Thyroid gland (tissue), 4 donors: ENCODE results near the gene MTFP1. TPM values are rescaled to one million over a fixed set of nuclear protein-coding genes. Genes with fewer than 3 reads are reported as not detected.

ENCODE experiments used
- DNase-seq, 2 donors: peaks; one replicate each; pipeline ENCODE4 v3.0.0-alpha.2; 2019
- H3K27ac ChIP-seq, 3 donors: fragments of 200-600 bp; sonication (generic); 1 replicate in 2 of 3; 2 replicates in 1 of 3; pipeline ENCODE4 v1.5.1; 2016 to 2019; ENCODE audit warnings: mild to moderate bottlenecking in 1 of 3, moderate library complexity in 1 of 3
- H3K27me3 ChIP-seq: fragments of 200-600 bp; sonication (generic); one replicate; pipeline ENCODE4 v1.5.1; 2019
- H3K36me3 ChIP-seq, 2 donors: fragments of 200-600 bp; sonication (generic); one replicate each; pipeline ENCODE4 v1.5.1; 2016 to 2019
- H3K4me1 ChIP-seq, 2 donors: fragments of 200-600 bp; sonication (generic); one replicate each; pipeline ENCODE4 v1.5.1; 2017 to 2019
- H3K4me3 ChIP-seq, 3 donors: fragments of 200-600 bp; sonication (generic); replicated peaks in 1 of 3; 1 replicate in 2 of 3; 2 replicates in 1 of 3; pipeline ENCODE4 v1.5.1; 2016; ENCODE audit warnings: mild to moderate bottlenecking in 1 of 3
- H3K9me3 ChIP-seq: fragments of 200-600 bp; sonication (generic); one replicate; pipeline ENCODE4 v1.5.1; 2017
- CTCF ChIP-seq, 6 experiments: fragments of 200-600 bp in 3 of 6; fragments of 450-650 bp in 3 of 6; sonication (generic) in 3 of 6; IDR thresholded peaks; one replicate each; pipeline ENCODE4 v1.5.1; 2016 to 2019; ENCODE audit warnings: antibody characterized with exemption in 6 of 6, mild to moderate bottlenecking in 2 of 6, inconsistent platforms in 1 of 6, moderate library complexity in 1 of 6
- POLR2A ChIP-seq, 2 donors: fragments of 450-650 bp; IDR thresholded peaks; one replicate each; pipeline ENCODE4 v1.6.1; 2017; ENCODE audit warnings: antibody characterized with exemption in 2 of 2, mild to moderate bottlenecking in 2 of 2, moderate library complexity in 1 of 2
- WGBS, 2 donors: methylation state at CpG; one replicate each; pipeline ENCODE4 v1.1.5; 2017; 5-methylcytosine and 5-hydroxymethylcytosine counted together
- intact Hi-C: fragments of 100-400 bp; cut with DNase I; formaldehyde crosslinking; loops from one replicate; pipeline ENCODE4 v1.15.1; 2023
- small RNA-seq: library from RNA; depleted of rRNA; stranded (forward); fragments of <200 nt; gene quantifications from one replicate; pipeline ENCODE3, GENCODE V24; 2016
- total RNA-seq, 4 donors: library from RNA; depleted of rRNA; stranded (reverse); fragments of >200 nt; gene quantifications; one replicate each; pipeline ENCODE4 v1.2.3, GENCODE V29; 2016

MTFP1 gene
- total RNA-seq, 4 donors from 2014 or later, result 5.8 to 25.7 (median 14.4) TPM

- H3K27ac ChIP-seq, result no peak within 1 kb of the TSS
- no peaks in the 10 kb centered on the region for H3K9me3 ChIP-seq
- 46 to 54% methylated on average over 6 to 13 of the region's 13 CpGs for WGBS, 2 donors
- H3K27me3 ChIP-seq, result no peaks in the 10 kb centered on the region
- intact Hi-C loops, result no loop called here
- no peaks in the 10 kb centered on the region for H3K36me3 ChIP-seq
- no peak within 1 kb of the TSS for H3K4me3 ChIP-seq
- TF ChIP-seq POLR2A (IDR thresholded peaks at IDR 0.05) (no peak), CTCF (IDR thresholded peaks at IDR 0.05) (no peak)
- peaks cover 4 to 5% of the 10 kb centered on the region in 2 donors for H3K4me1 ChIP-seq
- peak; percentile 23 to 44 for DNase-seq
These were observed 46.2 kb downstream of the MTFP1 start, which contains the start of gene SEC14L3 for GRCh38 chr22:30471616-30472318. SEC14L3 (minus strand) TSS chr22:30472017; CDS start chr22:30471958, 59 bp downstream.

GRCh38 chr22:30472994-30473720 is 47.6 kb downstream of the MTFP1 start:
- no peak for DNase-seq

GRCh38 chr22:30474121-30474520 is 48.6 kb downstream of the MTFP1 start:
- no peaks in the 10 kb centered on the region for H3K9me3 ChIP-seq
- WGBS, 2 donors, result 94 to 99% methylated on average over 4 of the region's 4 CpGs
- no peaks in the 10 kb centered on the region for H3K27me3 ChIP-seq
- H3K27ac ChIP-seq, result no peak overlapping the region
- H3K36me3 ChIP-seq, result no peaks in the 10 kb centered on the region
- TF ChIP-seq POLR2A (IDR thresholded peaks at IDR 0.05) (no peak), CTCF (IDR thresholded peaks at IDR 0.05) (no peak)
- H3K4me3 ChIP-seq, result no peak overlapping the region
- no peak for DNase-seq
- intact Hi-C loops, result no loop called here
- peaks cover 4 to 5% of the 10 kb centered on the region in 2 donors for H3K4me1 ChIP-seq

More at GRCh38 chr22:30472994-30473720, 47.6 kb downstream of the MTFP1 start:
- Histone ChIP-seq H3K27ac (no peak overlapping the region), H3K4me3 (no peak overlapping the region), H3K9me3 (no peaks in the 10 kb centered on the region), H3K36me3 (no peaks in the 10 kb centered on the region), H3K4me1 (peaks cover 4 to 5% of the 10 kb centered on the region in 2 donors), H3K27me3 (no peaks in the 10 kb centered on the region)
- WGBS, 2 donors, result 68 to 77% methylated on average over 4 of the region's 4 CpGs
- no peak for TF ChIP-seq CTCF (IDR thresholded peaks at IDR 0.05)
- TF ChIP-seq POLR2A (IDR thresholded peaks at IDR 0.05), result no peak
- intact Hi-C loops, result no loop called here

- Histone ChIP-seq H3K36me3 (no peaks in the 10 kb centered on the region), H3K9me3 (no peaks in the 10 kb centered on the region), H3K4me1 (peaks cover 4 to 5% of the 10 kb centered on the region in 2 donors), H3K27me3 (no peaks in the 10 kb centered on the region), H3K4me3 (no peak overlapping the region), H3K27ac (no peak overlapping the region)
- intact Hi-C loops, result no loop called here
- TF ChIP-seq POLR2A (IDR thresholded peaks at IDR 0.05) (no peak), CTCF (IDR thresholded peaks at IDR 0.05) (no peak)
- 26 to 49% methylated on average over 4 to 6 of the region's 6 CpGs for WGBS, 2 donors
- peak in 1 of 2 donors; percentile 11 for DNase-seq
These were observed 49.3 kb downstream of the MTFP1 start for GRCh38 chr22:30474683-30475424.

Small RNA genes lying within 50 kb of the gene (small RNA-seq; reads per million reads assigned to genes)
- not detected for gene AC004832.3
- 0.75 reads per million for gene RNU6-564P

Other genes with a start within 250 kb of the MTFP1 start
- gene LIF, start 179.0 kb upstream of the MTFP1 start, total RNA-seq, result 1 to 10 TPM in 3 of 4 donors, under 1 TPM in 1; 0.89 to 2.6 (median 2.2) TPM
- gene OSM, start 158.9 kb upstream of the MTFP1 start, total RNA-seq, result under 1 TPM in 1 of 4 donors, not detected in 3; 0.40 TPM
- 10 to 100 TPM; 16.5 to 36.0 (median 27.7) TPM for gene CASTOR1, start 136.3 kb upstream of the MTFP1 start, total RNA-seq
- gene TBC1D10A, start 98.8 kb upstream of the MTFP1 start, total RNA-seq, result 10 to 100 TPM; 28.4 to 44.7 (median 35.9) TPM
- gene SF3A1, start 68.9 kb upstream of the MTFP1 start, total RNA-seq, result 100 to 1,000 TPM in 3 of 4 donors, 10 to 100 TPM in 1; 52.8 to 193 (median 135) TPM
- gene CCDC157, start 68.8 kb upstream of the MTFP1 start, total RNA-seq, result 10 to 100 TPM in 3 of 4 donors, 1 to 10 TPM in 1; 8.1 to 18.3 (median 15.6) TPM
- gene RNF215, start 38.4 kb upstream of the MTFP1 start, total RNA-seq, result 10 to 100 TPM; 14.8 to 25.5 (median 18.8) TPM
- 10 to 100 TPM; 26.6 to 59.1 (median 30.4) TPM for gene SEC14L2, start 28.8 kb upstream of the MTFP1 start, total RNA-seq
- 1 to 10 TPM in 1 of 4 donors, not detected in 3; 1.5 TPM for gene SEC14L3, start 46.2 kb downstream of the MTFP1 start, total RNA-seq
- gene SEC14L4, start 79.9 kb downstream of the MTFP1 start, total RNA-seq, result under 1 TPM in 3 of 4 donors, not detected in 1; 0.13 to 0.39 (median 0.22) TPM
- under 1 TPM in 1 of 4 donors, not detected in 3; 0.11 TPM for gene SEC14L6, start 121.0 kb downstream of the MTFP1 start, total RNA-seq
- 1 to 10 TPM in 1 of 4 donors, under 1 TPM in 2, not detected in 1; 0.50 to 1.4 (median 0.67) TPM for gene GAL3ST1, start 148.9 kb downstream of the MTFP1 start, total RNA-seq
- gene PES1, start 166.1 kb downstream of the MTFP1 start, total RNA-seq, result 10 to 100 TPM; 36.6 to 62.4 (median 47.9) TPM
- gene TCN2, start 181.4 kb downstream of the MTFP1 start, total RNA-seq, result 10 to 100 TPM; 26.3 to 55.1 (median 41.4) TPM
- gene SLC35E4, start 210.0 kb downstream of the MTFP1 start, total RNA-seq, result 1 to 10 TPM; 3.7 to 6.3 (median 5.0) TPM
- 1 to 10 TPM; 6.9 to 8.4 (median 7.3) TPM for gene DUSP18, start 242.1 kb downstream of the MTFP1 start, total RNA-seq